AG08396 (cell line): ENCODE measurements around the gene C16orf95.
A peak's percentile ranks its signal among the peaks of the same experiment; 100 is the strongest.
"Not testable (repeated sequence)": the region's sequence is repeated elsewhere in the genome, so short reads cannot be mapped to it uniquely, and the experiment has no call there.

Source experiments
- DNase-seq: peaks from one replicate; pipeline ENCODE4 v3.0.0; 2012; ENCODE audit warnings: low spot score, mixed read lengths

C16orf95 gene

DNA sequence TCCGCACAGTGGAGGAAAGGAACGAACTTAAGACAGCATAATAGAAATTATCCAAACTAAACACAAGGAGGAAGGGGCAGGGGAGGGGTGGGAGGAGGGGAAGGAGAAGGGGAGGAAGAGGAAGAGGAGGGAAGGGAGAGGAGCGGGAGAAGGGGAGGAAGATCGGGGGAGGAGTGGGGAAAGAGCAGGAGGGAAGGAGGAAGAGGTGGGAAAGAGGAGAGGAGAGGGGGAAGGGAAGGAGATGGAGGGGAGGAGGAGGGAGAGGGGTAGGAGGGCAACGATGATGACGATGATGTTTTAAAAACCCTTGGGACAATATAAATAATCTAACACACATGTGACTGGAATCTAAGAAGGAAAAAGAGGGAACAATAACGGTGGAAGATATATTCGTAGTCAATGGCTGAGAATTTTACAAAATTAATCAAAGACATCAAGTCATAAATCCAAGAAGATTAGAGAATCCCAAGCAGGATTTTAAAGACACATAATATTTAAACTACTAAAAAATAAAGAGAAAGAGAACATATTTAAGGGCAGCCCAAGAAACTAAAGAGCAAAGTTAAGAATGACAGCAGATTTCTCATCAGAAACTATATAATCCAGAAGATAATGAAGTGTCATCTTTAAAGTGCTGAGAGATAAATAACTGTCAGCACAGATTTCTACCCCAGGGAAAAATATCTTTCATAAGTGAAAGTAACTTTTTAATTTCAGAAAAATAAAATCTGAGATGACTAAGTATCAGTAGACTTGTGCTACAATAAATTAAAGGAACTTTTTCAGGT is 30.2 kb downstream of the C16orf95 start:
- DNase-seq, result no peak

DNA sequence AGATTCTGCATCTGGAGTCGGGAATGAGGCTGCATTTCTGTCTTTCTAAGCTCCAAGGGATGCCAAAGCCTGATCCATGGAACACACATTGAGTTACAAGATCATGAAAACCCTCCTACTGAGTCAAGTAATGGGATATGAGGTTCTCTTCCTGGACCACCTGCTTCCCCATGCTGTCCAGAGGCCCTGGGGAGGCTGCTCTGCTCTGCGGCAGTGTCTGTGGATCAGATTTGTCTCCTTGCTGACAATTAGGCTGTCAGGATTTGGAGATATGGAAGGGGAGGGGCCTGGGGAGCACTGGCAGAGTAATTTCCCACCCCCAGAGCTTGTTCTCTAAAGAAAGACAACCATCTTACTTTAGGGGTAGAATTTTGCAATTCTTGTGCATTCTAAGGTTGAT is 33.0 kb downstream of the C16orf95 start:
- no peak for DNase-seq

DNA sequence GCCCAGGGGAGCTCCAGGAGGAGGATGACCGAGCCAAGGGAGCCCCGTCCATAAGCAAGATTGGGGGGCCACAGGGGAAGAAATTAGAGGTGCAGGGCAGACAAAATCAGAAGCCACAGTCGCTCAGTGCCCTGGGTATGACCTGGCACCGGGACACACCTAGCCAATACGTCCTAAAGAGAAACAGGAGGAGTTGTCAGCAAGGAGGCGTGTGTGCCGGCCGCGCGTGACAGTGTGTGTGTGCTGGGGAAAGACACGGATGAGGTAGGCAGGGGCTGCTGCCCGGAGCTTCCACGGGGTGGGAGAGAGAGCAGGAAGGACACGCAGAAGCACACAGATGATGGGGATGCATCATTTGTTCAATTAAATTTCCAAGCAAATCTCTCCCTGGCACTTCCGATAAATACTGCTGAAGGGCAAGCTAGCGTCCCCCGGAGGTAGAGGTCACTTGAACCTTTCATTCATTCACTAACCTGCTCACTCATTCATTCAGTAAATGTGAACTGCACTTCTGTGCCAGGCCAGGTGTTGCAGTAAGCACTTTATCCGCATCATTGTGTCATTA is 38.0 kb downstream of the C16orf95 start:
- DNase-seq, result no peak

DNA sequence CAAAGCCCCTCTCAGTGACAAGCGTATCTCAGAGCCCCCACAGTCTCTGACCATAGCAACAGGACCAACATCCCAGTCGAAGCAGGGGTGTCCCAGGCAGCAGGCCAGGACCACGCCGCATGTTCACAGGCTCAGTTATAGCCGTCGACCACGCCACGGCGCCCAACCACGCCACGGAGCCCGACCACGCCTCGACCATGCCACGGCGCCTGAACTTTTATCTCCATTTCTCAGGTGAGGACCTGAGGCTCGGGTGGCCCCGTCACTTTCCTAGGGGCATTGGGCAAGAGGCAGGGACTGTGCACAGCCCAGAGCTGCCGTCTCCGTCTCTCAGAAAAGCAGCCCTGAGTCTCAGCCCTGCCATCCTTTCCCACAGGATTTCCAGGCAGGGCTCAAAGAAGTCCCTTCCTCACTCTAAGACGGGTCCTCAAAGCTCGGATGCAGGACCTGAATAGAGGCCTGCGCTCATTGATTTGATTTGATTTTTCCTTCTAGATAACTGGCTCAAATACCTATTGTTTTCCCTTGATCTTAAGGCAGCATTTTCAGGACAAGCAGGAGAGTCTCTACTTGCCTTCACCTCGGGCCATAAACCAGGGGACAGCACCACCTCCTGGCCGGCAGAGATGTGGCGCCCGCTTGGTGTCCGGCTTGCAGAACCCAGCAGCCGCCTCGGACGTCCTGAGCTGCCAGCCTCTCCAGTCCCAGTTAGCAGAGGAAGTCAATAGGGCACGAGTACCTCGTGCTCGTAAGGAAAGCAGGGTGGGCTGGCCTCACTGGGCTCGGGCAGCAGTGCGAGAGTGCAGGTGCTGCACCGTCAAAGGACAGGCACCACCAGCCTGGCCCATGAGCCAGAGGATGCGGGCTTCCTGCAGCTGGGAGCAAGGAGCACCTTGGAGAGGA is 38.8 kb downstream of the C16orf95 start:
- peak; percentile 94 for DNase-seq

- DNase-seq, result no peak
Observed at GRCh38 chr16:87276924-87277323, 40.3 kb downstream of the C16orf95 start.

- DNase-seq, result no peak
Observed at GRCh38 chr16:87276091-87276701, 41.0 kb downstream of the C16orf95 start.

DNA sequence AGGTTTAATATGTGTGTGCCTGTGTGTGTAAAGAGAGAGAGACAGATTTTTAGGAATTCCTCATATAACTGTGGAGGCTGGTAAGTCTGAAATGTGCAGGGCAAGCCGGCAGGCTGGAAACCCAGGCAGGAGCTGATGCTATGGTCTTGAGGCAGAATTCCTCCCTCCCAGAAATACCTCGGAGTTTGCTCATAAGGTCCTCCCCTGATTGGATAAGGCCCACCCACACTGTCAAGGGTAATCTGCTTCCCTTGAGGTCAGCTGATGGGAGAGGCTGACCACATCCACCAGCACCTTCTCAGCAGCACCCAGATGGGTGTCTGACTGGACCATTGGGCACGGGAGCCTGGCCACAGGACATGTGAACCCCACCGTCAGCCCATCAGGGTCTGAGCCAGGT is 42.4 kb downstream of the C16orf95 start:
- DNase-seq, result peak; percentile 34

- no peak for DNase-seq
Observed at GRCh38 chr16:87273471-87274030, 43.6 kb downstream of the C16orf95 start.

GRCh38 chr16:87271256-87271655 is 45.9 kb downstream of the C16orf95 start:
- no peak for DNase-seq

DNA sequence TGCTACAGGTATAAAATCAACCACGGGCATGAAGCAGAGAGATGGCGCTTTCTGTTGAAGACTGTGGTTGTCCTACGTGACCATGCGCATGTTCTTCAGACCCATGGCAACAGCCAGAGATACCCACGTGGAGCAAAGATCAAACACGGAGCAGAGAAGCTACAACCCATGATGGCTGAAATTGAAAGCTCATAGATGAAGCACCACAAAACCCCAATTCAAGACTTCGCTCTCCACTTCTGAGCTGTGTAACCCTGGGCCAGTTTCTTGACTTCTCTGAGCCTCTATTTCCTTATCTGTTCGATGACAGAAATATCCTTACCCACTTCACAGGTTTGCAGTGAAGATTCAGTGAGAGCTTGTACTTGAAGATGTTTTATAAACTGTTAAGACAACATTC is 49.6 kb downstream of the C16orf95 start:
- DNase-seq, result no peak

GRCh38 chr16:87266846-87267245 is 50.3 kb downstream of the C16orf95 start:
- no peak for DNase-seq

GRCh38 chr16:87265261-87265660 is 51.9 kb downstream of the C16orf95 start:
- DNase-seq, result no peak

DNA sequence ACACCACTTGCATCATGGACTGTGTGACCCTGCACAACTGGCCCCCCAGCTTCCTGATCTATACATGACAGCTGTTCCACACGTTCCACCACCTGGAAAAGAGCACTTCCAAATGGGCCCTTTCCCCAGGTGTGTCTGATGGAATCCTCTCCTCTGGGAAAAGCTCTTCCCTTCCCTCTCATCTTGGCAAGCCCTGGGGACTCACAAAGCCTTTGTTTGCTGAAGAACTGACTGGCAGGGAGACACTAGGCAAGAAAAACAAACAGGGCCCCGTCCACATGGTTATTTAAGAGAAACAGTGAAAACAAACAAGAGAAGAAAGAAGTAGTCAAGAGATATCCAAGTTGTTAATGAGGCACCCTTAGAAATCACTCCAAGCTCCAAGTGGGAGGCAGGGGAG is 52.6 kb downstream of the C16orf95 start:
- no peak for DNase-seq

DNA sequence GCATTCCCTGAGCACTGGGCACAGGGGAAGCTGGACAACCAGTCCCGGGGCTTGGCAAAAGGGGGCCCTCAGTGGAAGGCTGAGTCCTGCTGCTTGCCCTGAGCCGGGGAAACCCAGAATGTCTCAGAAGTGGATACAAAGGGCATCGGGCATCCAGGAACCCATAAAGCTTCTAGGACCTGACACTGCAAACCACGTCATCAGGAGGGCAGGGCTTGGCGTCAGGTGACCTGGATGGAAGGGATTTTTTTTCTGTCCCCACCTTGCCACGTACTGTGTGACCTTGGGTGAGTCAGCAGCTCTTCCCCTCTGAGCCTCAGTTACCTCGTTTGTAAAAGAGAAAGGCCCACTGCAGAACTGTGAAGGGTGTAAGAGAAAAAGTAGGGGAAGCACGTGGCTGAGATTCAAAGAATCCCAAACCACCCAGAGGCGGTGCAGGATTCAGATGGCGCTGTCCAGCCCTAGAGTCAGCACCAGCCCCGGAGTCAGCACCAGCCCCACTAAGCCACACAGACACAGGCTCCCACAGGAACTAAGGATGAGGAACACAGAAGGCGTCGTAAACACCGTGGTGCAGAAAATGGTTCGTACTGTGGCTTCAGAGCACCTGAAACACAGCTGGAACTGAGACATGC is 53.7 kb downstream of the C16orf95 start:
- no peak for DNase-seq

DNA sequence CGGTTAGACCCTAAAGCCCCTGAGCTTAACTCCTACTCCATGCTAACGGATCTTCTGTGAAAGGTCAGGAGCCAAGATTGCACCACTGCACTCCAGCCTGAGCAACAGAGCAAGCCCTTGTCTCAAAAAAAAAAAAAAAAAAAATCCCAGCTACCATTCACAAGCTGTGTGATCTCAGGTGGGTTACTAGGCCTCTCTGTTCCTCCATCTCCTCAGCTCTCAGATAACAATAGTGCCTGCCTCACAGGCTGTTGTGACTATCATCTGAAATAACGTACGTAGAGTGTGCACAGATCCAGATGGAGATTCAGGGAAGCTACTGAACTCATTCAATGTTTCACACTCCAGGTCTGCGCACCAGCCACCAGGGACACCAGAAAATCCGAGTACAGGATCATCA is 57.8 kb downstream of the C16orf95 start:
- DNase-seq, result no peak

GRCh38 chr16:87258653-87259052 is 58.5 kb downstream of the C16orf95 start:
- DNase-seq, result not testable (repeated sequence)

GRCh38 chr16:87255866-87256265 is 61.3 kb downstream of the C16orf95 start:
- DNase-seq, result no peak

GRCh38 chr16:87254734-87255133 is 62.5 kb downstream of the C16orf95 start:
- DNase-seq, result no peak

- no peak for DNase-seq
Observed at GRCh38 chr16:87254296-87254695, 62.9 kb downstream of the C16orf95 start.

- no peak for DNase-seq
Observed at GRCh38 chr16:87253536-87253935, 63.7 kb downstream of the C16orf95 start.
